GM21515 (cell line): Measurements from ENCODE around the gene PTPN2.
"Not testable (repeated sequence)": the region's sequence is repeated elsewhere in the genome, so short reads cannot be mapped to it uniquely, and the experiment has no call there.

ENCODE experiments used
- ATAC-seq: cut with Tn5 transposase; IDR thresholded peaks from one replicate; pipeline ENCODE4 v1.9.1; 2021; ENCODE audit not compliant: unreplicated experiment

PTPN2 gene

GRCh38 chr18:12776821-12777471 lies 107.1 kb downstream of the PTPN2 start:
- no peak for ATAC-seq

- ATAC-seq: not testable (repeated sequence)
Measured at GRCh38 chr18:12776415-12776814, 107.6 kb downstream of the PTPN2 start.

- ATAC-seq: no peak
Measured at GRCh38 chr18:12774982-12775381, 109.1 kb downstream of the PTPN2 start.

GRCh38 chr18:12773369-12773768 lies 110.7 kb downstream of the PTPN2 start:
- no peak for ATAC-seq

GRCh38 chr18:12772111-12772510 lies 111.9 kb downstream of the PTPN2 start:
- no peak for ATAC-seq

GRCh38 chr18:12770469-12771219 lies 113.4 kb downstream of the PTPN2 start:
- no peak for ATAC-seq

- ATAC-seq: no peak
Measured at GRCh38 chr18:12769644-12770440, 114.2 kb downstream of the PTPN2 start.

GRCh38 chr18:12769136-12769535 lies 114.9 kb downstream of the PTPN2 start:
- ATAC-seq: no peak

GRCh38 chr18:12768625-12769024 lies 115.4 kb downstream of the PTPN2 start:
- ATAC-seq: no peak

GRCh38 chr18:12767580-12768155 lies 116.4 kb downstream of the PTPN2 start:
- ATAC-seq: no peak

- no peak for ATAC-seq
Measured at GRCh38 chr18:12766986-12767433, 117.0 kb downstream of the PTPN2 start.

GRCh38 chr18:12765586-12765985 lies 118.5 kb downstream of the PTPN2 start:
- no peak for ATAC-seq

GRCh38 chr18:12765126-12765525 lies 118.9 kb downstream of the PTPN2 start:
- no peak for ATAC-seq

- not testable (repeated sequence) for ATAC-seq
Measured at GRCh38 chr18:12758566-12758965, 125.5 kb downstream of the PTPN2 start.

GRCh38 chr18:12756619-12757239 lies 127.3 kb downstream of the PTPN2 start:
- not testable (repeated sequence) for ATAC-seq

GRCh38 chr18:12755606-12756005 lies 128.4 kb downstream of the PTPN2 start:
- ATAC-seq: not testable (repeated sequence)

GRCh38 chr18:12754511-12754910 lies 129.5 kb downstream of the PTPN2 start:
- ATAC-seq: no peak

- ATAC-seq: no peak
Measured at GRCh38 chr18:12751891-12752290, 132.1 kb downstream of the PTPN2 start.

GRCh38 chr18:12751503-12751884 lies 132.5 kb downstream of the PTPN2 start:
- ATAC-seq: no peak

- ATAC-seq: no peak
Measured at GRCh38 chr18:12750715-12751502, 133.1 kb downstream of the PTPN2 start.
